Omental fat pad (tissue), 4 donors: Measurements from ENCODE around the gene GIMAP2. TPM values are rescaled to one million over a fixed set of nuclear protein-coding genes. Genes with fewer than 3 reads are reported as not detected.

Source experiments
- ATAC-seq: fragments of 150-250 bp; one replicate; pipeline ENCODE4 v1.9.1; 2016; ENCODE audit warnings: mild to moderate bottlenecking, moderate library complexity; ENCODE audit not compliant: low FRiP score
- DNase-seq: peaks from one replicate; pipeline ENCODE4 v3.0.0-alpha.2; 2019; ENCODE audit warnings: low spot score
- CTCF ChIP-seq, 3 donors: fragments of 450-650 bp; IDR thresholded peaks; one replicate each; pipeline ENCODE4 v1.5.1; 2016 to 2017; ENCODE audit warnings: antibody characterized with exemption in 3 of 3, mild to moderate bottlenecking in 3 of 3, moderate library complexity in 2 of 3
- total RNA-seq, 4 donors: library from RNA; depleted of rRNA; stranded (reverse); fragments of >200 nt; gene quantifications; one replicate each; pipeline ENCODE4 v1.1.0, GENCODE V29; 2016

Gene GIMAP2
- total RNA-seq, 4 donors from 2014 or later = 10.1 to 44.0 (median 12.8) TPM

- DNase-seq (no peak), ATAC-seq (no peak)
- no peak for TF ChIP-seq CTCF (IDR thresholded peaks at IDR 0.05)
Observed at GRCh38 chr7:150739033-150739432, 53.5 kb downstream of the GIMAP2 start.

GRCh38 chr7:150740053-150740452 is 54.5 kb downstream of the GIMAP2 start:
- TF ChIP-seq CTCF (IDR thresholded peaks at IDR 0.05) = no peak
- ATAC-seq (no peak), DNase-seq (no peak)

GRCh38 chr7:150742286-150742968 is 56.9 kb downstream of the GIMAP2 start:
- no peak for DNase-seq
- TF ChIP-seq CTCF (IDR thresholded peaks at IDR 0.05) = no peak
- ATAC-seq = no peak

Other genes with a start within 250 kb of the GIMAP2 start
- 10 to 100 TPM in 3 of 4 donors, 1 to 10 TPM in 1; 3.0 to 42.9 (median 14.8) TPM for gene GIMAP8, start 235.1 kb upstream of the GIMAP2 start, total RNA-seq
- gene GIMAP7, start 170.8 kb upstream of the GIMAP2 start, total RNA-seq = 100 to 1,000 TPM in 1 of 4 donors, 10 to 100 TPM in 2, 1 to 10 TPM in 1; 5.8 to 102 (median 27.2) TPM
- gene GIMAP4, start 118.3 kb upstream of the GIMAP2 start, total RNA-seq = 100 to 1,000 TPM in 1 of 4 donors, 10 to 100 TPM in 3; 16.1 to 135 (median 47.8) TPM
- 100 to 1,000 TPM in 1 of 4 donors, 10 to 100 TPM in 3; 16.8 to 135 (median 48.3) TPM for gene GIMAP6, start 53.3 kb upstream of the GIMAP2 start, total RNA-seq
- gene GIMAP1, start 30.9 kb downstream of the GIMAP2 start, total RNA-seq = 10 to 100 TPM in 2 of 4 donors, 1 to 10 TPM in 2; 2.1 to 32.2 (median 9.0) TPM
- gene GIMAP5, start 51.7 kb downstream of the GIMAP2 start, total RNA-seq = 100 to 1,000 TPM in 1 of 4 donors, 10 to 100 TPM in 3; 17.0 to 146 (median 56.9) TPM
- gene TMEM176B, start 114.7 kb downstream of the GIMAP2 start, total RNA-seq = 100 to 1,000 TPM in 1 of 4 donors, 10 to 100 TPM in 3; 35.9 to 122 (median 80.0) TPM
- gene TMEM176A, start 115.1 kb downstream of the GIMAP2 start, total RNA-seq = 100 to 1,000 TPM in 1 of 4 donors, 10 to 100 TPM in 3; 18.1 to 105 (median 48.6) TPM
- gene AOC1, start 166.8 kb downstream of the GIMAP2 start, total RNA-seq = not detected